ENCODE results near the gene TTC12. TPM values are rescaled to one million over a fixed set of nuclear protein-coding genes. Genes with fewer than 3 reads are reported as not detected.

The TTC12 gene
- polyA plus RNA-seq, 1 of the 3 experiments (the other 2 are of a cell fraction), result 15.1 TPM

GRCh38 chr11:113276466-113276865, 37.9 kb upstream of the TTC12 start:
- Histone ChIP-seq H3K27me3 (ENCODE audit: insufficient read depth) (no peaks in the 10 kb centered on the region), H3K4me2 (no peak overlapping the region), H3K79me2 (ENCODE audit: insufficient read depth) (no peaks in the 10 kb centered on the region), H3K9me2 (no peaks in the 10 kb centered on the region), H2AFZ (ENCODE audit: low read depth) (no peak overlapping the region), H4K20me1 (ENCODE audit: insufficient read depth) (no peaks in the 10 kb centered on the region), H3F3A (replicated peaks; ENCODE audit: insufficient read depth) (no peaks in the 10 kb centered on the region), H3K4me1 (ENCODE audit: control insufficient read depth in 1 of 2, insufficient read depth in 2 of 2, low read depth in 1 of 2, low read length in 1 of 2) (peaks cover 0 to 29% of the 10 kb centered on the region in 2 experiments; a peak in 1 of 4 replicates), H3K9me3 (no peaks in the 10 kb centered on the region), H3K4me3 (ENCODE audit: low read depth in 2 of 2, low read length in 1 of 2) (no peak overlapping the region), H3K36me3 (replicated peaks in 1 of 2; ENCODE audit: control insufficient read depth in 1 of 2, insufficient read depth in 2 of 2, low read length in 1 of 2) (no peaks in the 10 kb centered on the region), H3K9ac (no peak overlapping the region), H3K27ac (ENCODE audit: low read depth in 2 of 2, low read length in 1 of 2) (no peak overlapping the region)
- 95% methylated on average over 2 of the region's 2 CpGs for WGBS (ENCODE audit: low lambda C conversion rate)
- ChIA-PET CTCF (interaction anchor here (4.5 kb wide), 1 partner anchor 13 kb away, joined by 38 read pairs; no protein-coding TSS in a partner anchor), POLR2A (no interaction called here)
- TF ChIP-seq CHD2 (IDR thresholded peaks at IDR 0.05; ENCODE audit: low read length, partially characterized antibody), result no peak
- DNase-seq, result no peak

GRCh38 chr11:113277907-113278306, 36.5 kb upstream of the TTC12 start:
- no peak for TF ChIP-seq IRF3 (IDR thresholded peaks at IDR 0.05; ENCODE audit: low read depth, low read length)
- no peak for TF ChIP-seq PBX3 (IDR thresholded peaks at IDR 0.05)
- no peak for TF ChIP-seq MEF2A (IDR thresholded peaks at IDR 0.05; ENCODE audit: borderline replicate concordance, low read depth)
- no peak for TF ChIP-seq POLR2AphosphoS5 (IDR thresholded peaks at IDR 0.05; ENCODE audit: low read depth, low read length)
- TF ChIP-seq ZBTB33 (IDR thresholded peaks at IDR 0.05; ENCODE audit: borderline replicate concordance, low read depth), result no peak
- no peak for TF ChIP-seq SMC3 (IDR thresholded peaks at IDR 0.05; ENCODE audit: low read depth, low read length)
- TF ChIP-seq FOXM1 (IDR thresholded peaks at IDR 0.05; ENCODE audit: low read depth), result no peak
- no peak for TF ChIP-seq RCOR1 (IDR thresholded peaks at IDR 0.05; ENCODE audit: low read length)
- TF ChIP-seq JUND (IDR thresholded peaks at IDR 0.05), result no peak
- no peak for TF ChIP-seq ELF1 (IDR thresholded peaks at IDR 0.05)
- no peak for TF ChIP-seq NFIC (IDR thresholded peaks at IDR 0.05; ENCODE audit: borderline replicate concordance)
- TF ChIP-seq MAX (IDR thresholded peaks at IDR 0.05; ENCODE audit: low read depth), result no peak
- no peak overlapping the region for H3K9ac ChIP-seq
- 84% methylated on average over 5 of the region's 5 CpGs for WGBS (ENCODE audit: low lambda C conversion rate)
- POLR2A ChIA-PET, result no interaction called here
- H3K36me3 ChIP-seq (replicated peaks in 1 of 2; ENCODE audit: control insufficient read depth in 1 of 2, insufficient read depth in 2 of 2, low read length in 1 of 2), result no peaks in the 10 kb centered on the region
- H3K4me2 ChIP-seq, result no peak overlapping the region
- no peaks in the 10 kb centered on the region for H3K79me2 ChIP-seq (ENCODE audit: insufficient read depth)
- no peak for DNase-seq
- no peak overlapping the region for H3K4me3 ChIP-seq (ENCODE audit: low read depth in 2 of 2, low read length in 1 of 2)
- no peaks in the 10 kb centered on the region for H4K20me1 ChIP-seq (ENCODE audit: insufficient read depth)
- no peaks in the 10 kb centered on the region for H3F3A ChIP-seq (replicated peaks; ENCODE audit: insufficient read depth)
- no peaks in the 10 kb centered on the region for H3K27me3 ChIP-seq (ENCODE audit: insufficient read depth)
- no peak overlapping the region for H3K27ac ChIP-seq (ENCODE audit: low read depth in 2 of 2, low read length in 1 of 2)
- CTCF ChIA-PET, result interaction anchor here (0.7 to 1.4 kb wide), 2 partner anchors 11 to 12 kb away, joined by 3 to 10 read pairs; no protein-coding TSS in a partner anchor
- H3K9me3 ChIP-seq, result no peaks in the 10 kb centered on the region
- H2AFZ ChIP-seq (ENCODE audit: low read depth), result no peak overlapping the region
- H3K4me1 ChIP-seq (ENCODE audit: control insufficient read depth in 1 of 2, insufficient read depth in 2 of 2, low read depth in 1 of 2, low read length in 1 of 2), result peaks cover 0 to 22% of the 10 kb centered on the region in 2 experiments; a peak in 1 of 4 replicates
- no peaks in the 10 kb centered on the region for H3K9me2 ChIP-seq
